HS-5 (cell line): ENCODE data around the gene SOHLH1.
"Not testable (repeated sequence)": the region's sequence is repeated elsewhere in the genome, so short reads cannot be mapped to it uniquely, and the experiment has no call there.

Experiments used
- DNase-seq: peaks from one replicate; pipeline ENCODE4 v3.0.0-alpha.2; 2012; ENCODE audit warnings: low read depth

SOHLH1 gene

GRCh38 chr9:135677641-135678168, 21.6 kb downstream of the SOHLH1 start:
- DNase-seq, result no peak

- no peak for DNase-seq
These were observed 22.4 kb downstream of the SOHLH1 start for GRCh38 chr9:135676891-135677290.

- DNase-seq, result no peak
These were observed 24.3 kb downstream of the SOHLH1 start for GRCh38 chr9:135674977-135675376.

GRCh38 chr9:135673941-135674340, 25.3 kb downstream of the SOHLH1 start:
- no peak for DNase-seq

GRCh38 chr9:135672786-135673185, 26.5 kb downstream of the SOHLH1 start:
- not testable (repeated sequence) for DNase-seq

GRCh38 chr9:135671591-135672041, 27.7 kb downstream of the SOHLH1 start:
- no peak for DNase-seq

GRCh38 chr9:135670721-135671590, 28.3 kb downstream of the SOHLH1 start:
- DNase-seq, result no peak

- DNase-seq, result no peak
These were observed 29.5 kb downstream of the SOHLH1 start for GRCh38 chr9:135669616-135670285.

GRCh38 chr9:135669018-135669417, 30.3 kb downstream of the SOHLH1 start:
- DNase-seq, result not testable (repeated sequence)

- DNase-seq, result no peak
These were observed 31.7 kb downstream of the SOHLH1 start for GRCh38 chr9:135667463-135668001.

- no peak for DNase-seq
These were observed 32.5 kb downstream of the SOHLH1 start for GRCh38 chr9:135666534-135667462.

- no peak for DNase-seq
These were observed 33.5 kb downstream of the SOHLH1 start for GRCh38 chr9:135665795-135666189.

- no peak for DNase-seq
These were observed 34.2 kb downstream of the SOHLH1 start for GRCh38 chr9:135664801-135665794.

GRCh38 chr9:135664266-135664665, 35.0 kb downstream of the SOHLH1 start:
- DNase-seq, result no peak

- DNase-seq, result no peak
These were observed 35.4 kb downstream of the SOHLH1 start for GRCh38 chr9:135663857-135664256.

- DNase-seq, result no peak
These were observed 35.9 kb downstream of the SOHLH1 start for GRCh38 chr9:135663451-135663770.

GRCh38 chr9:135662758-135663450, 36.4 kb downstream of the SOHLH1 start, which contains the start of gene LCN9:
TSS of gene LCN9 (plus strand) at chr9:135663309. CDS start at chr9:135663322, 13 bp downstream.
- no peak for DNase-seq

GRCh38 chr9:135661816-135662560, 37.3 kb downstream of the SOHLH1 start:
- no peak for DNase-seq

GRCh38 chr9:135660407-135660806, 38.9 kb downstream of the SOHLH1 start:
- DNase-seq, result no peak
